OCI-LY1 (cell line): ENCODE measurements around the gene NEURL3.

ENCODE experiments used
- H2AFZ ChIP-seq: fragments of 200-600 bp; sonication (generic), shearing (Covaris generic); 2 replicates; pipeline ENCODE4 v1.6.0; 2014; ENCODE audit warnings: antibody characterized with exemption, mild to moderate bottlenecking, low read length
- H3F3A ChIP-seq: fragments of 200-600 bp; sonication (generic), shearing (Covaris generic); 2 replicates; pipeline ENCODE4 v1.6.0; 2014; ENCODE audit warnings: mild to moderate bottlenecking, antibody characterized with exemption, low read length, moderate library complexity; ENCODE audit not compliant: insufficient read depth
- H3K27ac ChIP-seq: fragments of 200-600 bp; sonication (generic); 2 replicates; pipeline ENCODE4 v1.5.1; 2014; ENCODE audit warnings: low read length, mixed run types, mild to moderate bottlenecking, low read depth; ENCODE audit not compliant: poor library complexity, severe bottlenecking
- H3K27me3 ChIP-seq: fragments of 200-600 bp; sonication (generic); 2 replicates; pipeline ENCODE4 v1.6.0; 2014; ENCODE audit warnings: antibody characterized with exemption, mild to moderate bottlenecking, low read length, moderate library complexity; ENCODE audit not compliant: insufficient read depth
- H3K36me3 ChIP-seq: fragments of 200-600 bp; sonication (generic); 2 replicates; pipeline ENCODE4 v1.6.1; 2014; ENCODE audit warnings: mild to moderate bottlenecking, antibody characterized with exemption, low read length, moderate library complexity, mixed read lengths; ENCODE audit not compliant: insufficient read depth
- H3K4me1 ChIP-seq: fragments of 200-600 bp; sonication (generic); 2 replicates; pipeline ENCODE4 v1.5.1; 2014; ENCODE audit warnings: mild to moderate bottlenecking, low read length, moderate library complexity; ENCODE audit not compliant: insufficient read depth, severe bottlenecking
- H3K4me2 ChIP-seq: fragments of 200-600 bp; sonication (generic), shearing (Covaris generic); 2 replicates; pipeline ENCODE4 v1.6.1; 2014; ENCODE audit warnings: low read length
- H3K4me3 ChIP-seq: fragments of 200-600 bp; sonication (generic); 2 replicates; pipeline ENCODE4 v1.5.1; 2014; ENCODE audit warnings: low read length, low read depth, mild to moderate bottlenecking, mixed read lengths; ENCODE audit not compliant: poor library complexity, severe bottlenecking
- H3K79me2 ChIP-seq: fragments of 200-600 bp; shearing (Covaris generic); 2 replicates; pipeline ENCODE4 v1.6.1; 2016; ENCODE audit warnings: mixed run types, low read length, mixed read lengths; ENCODE audit not compliant: insufficient read depth
- H3K9ac ChIP-seq: fragments of 200-600 bp; sonication (generic), shearing (Covaris generic); 2 replicates; pipeline ENCODE4 v1.6.1; 2014; ENCODE audit warnings: mild to moderate bottlenecking, low read length, mixed read lengths
- H3K9me2 ChIP-seq: fragments of 200-600 bp; sonication (generic), shearing (Covaris generic); 2 replicates; pipeline ENCODE4 v1.6.1; 2014; ENCODE audit warnings: low read depth, mild to moderate bottlenecking, low read length, mixed read lengths
- H3K9me3 ChIP-seq: fragments of 200-600 bp; shearing (Covaris generic); 2 replicates; pipeline ENCODE4 v1.6.1; 2014; ENCODE audit warnings: low read length, mixed read lengths
- H4K20me1 ChIP-seq: fragments of 200-600 bp; sonication (generic), shearing (Covaris generic); 2 replicates; pipeline ENCODE4 v1.6.0; 2016; ENCODE audit warnings: mild to moderate bottlenecking, low read length; ENCODE audit not compliant: insufficient read depth
- EZH2 ChIP-seq: fragments of 200-600 bp; sonication (generic), shearing (Covaris generic); IDR thresholded peaks from 2 replicates; pipeline ENCODE4 v1.8.0; 2017; ENCODE audit warnings: borderline replicate concordance, mixed run types, mild to moderate bottlenecking, antibody characterized with exemption, low read length, moderate library complexity, mixed read lengths
- TF ChIP-seq, protein P1 (sequence below): fragments of 200-600 bp; sonication (generic), shearing (Covaris generic); IDR thresholded peaks from 2 replicates; pipeline ENCODE4 v1.5.1; 2017; ENCODE audit warnings: mild to moderate bottlenecking, antibody characterized with exemption, low read length, moderate library complexity, mixed read lengths

NEURL3 gene

DNA sequence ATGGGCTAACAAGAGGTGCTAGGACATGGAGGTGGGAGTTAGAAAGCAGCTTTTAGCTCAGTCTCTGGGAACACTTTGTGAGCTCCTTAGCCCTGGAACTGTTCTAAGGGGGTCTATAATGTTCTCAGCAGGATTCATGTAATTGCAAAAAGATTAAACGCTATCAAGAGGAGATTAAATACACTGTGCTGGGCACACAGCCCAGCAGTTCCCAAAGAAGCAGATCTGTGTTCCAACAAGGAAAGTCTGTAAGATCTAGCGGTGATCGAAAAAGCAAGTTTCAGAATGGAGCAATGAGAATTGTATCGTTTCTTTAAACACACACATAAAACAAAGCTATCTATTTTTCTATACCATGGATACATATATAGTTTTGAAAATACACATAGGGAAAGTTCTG, 29.0 kb upstream of the NEURL3 start:
- TF ChIP-seq, protein P1, sequence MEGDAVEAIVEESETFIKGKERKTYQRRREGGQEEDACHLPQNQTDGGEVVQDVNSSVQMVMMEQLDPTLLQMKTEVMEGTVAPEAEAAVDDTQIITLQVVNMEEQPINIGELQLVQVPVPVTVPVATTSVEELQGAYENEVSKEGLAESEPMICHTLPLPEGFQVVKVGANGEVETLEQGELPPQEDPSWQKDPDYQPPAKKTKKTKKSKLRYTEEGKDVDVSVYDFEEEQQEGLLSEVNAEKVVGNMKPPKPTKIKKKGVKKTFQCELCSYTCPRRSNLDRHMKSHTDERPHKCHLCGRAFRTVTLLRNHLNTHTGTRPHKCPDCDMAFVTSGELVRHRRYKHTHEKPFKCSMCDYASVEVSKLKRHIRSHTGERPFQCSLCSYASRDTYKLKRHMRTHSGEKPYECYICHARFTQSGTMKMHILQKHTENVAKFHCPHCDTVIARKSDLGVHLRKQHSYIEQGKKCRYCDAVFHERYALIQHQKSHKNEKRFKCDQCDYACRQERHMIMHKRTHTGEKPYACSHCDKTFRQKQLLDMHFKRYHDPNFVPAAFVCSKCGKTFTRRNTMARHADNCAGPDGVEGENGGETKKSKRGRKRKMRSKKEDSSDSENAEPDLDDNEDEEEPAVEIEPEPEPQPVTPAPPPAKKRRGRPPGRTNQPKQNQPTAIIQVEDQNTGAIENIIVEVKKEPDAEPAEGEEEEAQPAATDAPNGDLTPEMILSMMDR, result no peak
- TF ChIP-seq EZH2, result no peak
- Histone ChIP-seq H3K4me2 (no peak overlapping the region), H3K9me2 (no peaks in the 10 kb centered on the region), H3K4me3 (no peak overlapping the region), H3K9ac (no peak overlapping the region), H3K79me2 (no peaks in the 10 kb centered on the region), H3K36me3 (no peaks in the 10 kb centered on the region), H3K4me1 (peaks cover 18% of the 10 kb centered on the region), H3K27me3 (peaks cover 7% of the 10 kb centered on the region), H3F3A (no peaks in the 10 kb centered on the region), H3K27ac (no peak overlapping the region), H2AFZ (no peak overlapping the region), H3K9me3 (no peaks in the 10 kb centered on the region), H4K20me1 (no peaks in the 10 kb centered on the region)

DNA sequence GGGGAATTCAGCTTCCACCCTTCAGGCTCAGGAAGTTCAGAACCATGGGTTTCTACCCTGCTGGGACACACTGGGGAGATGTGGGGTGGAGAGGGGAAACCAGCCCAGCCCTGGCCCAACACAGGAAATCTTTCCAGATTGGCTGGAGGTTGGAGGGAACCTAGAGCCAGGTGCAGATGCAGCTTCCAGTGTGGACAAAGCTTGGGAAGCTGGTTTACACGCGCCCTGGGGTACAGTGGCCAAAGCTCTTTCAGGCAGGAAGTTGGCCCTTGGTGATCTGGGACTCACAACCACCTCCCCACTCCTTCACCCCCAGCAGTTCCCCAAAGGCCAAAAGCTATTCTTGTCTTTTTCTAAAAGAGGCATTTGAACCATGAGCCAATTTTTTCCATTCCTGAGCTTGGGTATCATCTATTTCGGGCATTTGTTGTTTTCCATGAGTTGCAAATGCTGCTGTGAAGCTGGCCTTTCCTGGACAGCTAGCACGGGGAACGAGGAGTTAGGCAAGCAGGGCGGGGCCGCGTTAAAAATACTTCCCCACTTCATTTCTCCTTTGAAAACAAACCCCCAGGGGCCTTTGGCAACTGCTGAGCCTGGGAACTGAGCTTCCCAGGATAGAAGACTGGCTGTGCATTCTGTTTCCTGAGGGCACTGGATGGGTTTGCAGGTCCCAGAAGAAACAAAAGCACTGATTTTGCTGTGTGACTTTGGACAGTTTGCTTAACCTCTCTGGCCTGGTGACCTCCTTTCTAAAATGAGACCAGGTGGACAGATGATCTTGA, 28.3 kb upstream of the NEURL3 start:
- H3K4me3 ChIP-seq, result no peak overlapping the region
- no peaks in the 10 kb centered on the region for H3K79me2 ChIP-seq
- H3K27ac ChIP-seq, result no peak overlapping the region
- no peaks in the 10 kb centered on the region for H4K20me1 ChIP-seq
- no peaks in the 10 kb centered on the region for H3K36me3 ChIP-seq
- H3F3A ChIP-seq, result no peaks in the 10 kb centered on the region
- peaks cover 17% of the 10 kb centered on the region for H3K4me1 ChIP-seq
- TF ChIP-seq, protein P1, result no peak
- TF ChIP-seq EZH2, result no peak
- H3K9ac ChIP-seq, result no peak overlapping the region
- H3K27me3 ChIP-seq, result peaks cover 7% of the 10 kb centered on the region
- H3K9me2 ChIP-seq, result no peaks in the 10 kb centered on the region
- H3K4me2 ChIP-seq, result no peak overlapping the region
- H3K9me3 ChIP-seq, result no peaks in the 10 kb centered on the region
- no peak overlapping the region for H2AFZ ChIP-seq

DNA sequence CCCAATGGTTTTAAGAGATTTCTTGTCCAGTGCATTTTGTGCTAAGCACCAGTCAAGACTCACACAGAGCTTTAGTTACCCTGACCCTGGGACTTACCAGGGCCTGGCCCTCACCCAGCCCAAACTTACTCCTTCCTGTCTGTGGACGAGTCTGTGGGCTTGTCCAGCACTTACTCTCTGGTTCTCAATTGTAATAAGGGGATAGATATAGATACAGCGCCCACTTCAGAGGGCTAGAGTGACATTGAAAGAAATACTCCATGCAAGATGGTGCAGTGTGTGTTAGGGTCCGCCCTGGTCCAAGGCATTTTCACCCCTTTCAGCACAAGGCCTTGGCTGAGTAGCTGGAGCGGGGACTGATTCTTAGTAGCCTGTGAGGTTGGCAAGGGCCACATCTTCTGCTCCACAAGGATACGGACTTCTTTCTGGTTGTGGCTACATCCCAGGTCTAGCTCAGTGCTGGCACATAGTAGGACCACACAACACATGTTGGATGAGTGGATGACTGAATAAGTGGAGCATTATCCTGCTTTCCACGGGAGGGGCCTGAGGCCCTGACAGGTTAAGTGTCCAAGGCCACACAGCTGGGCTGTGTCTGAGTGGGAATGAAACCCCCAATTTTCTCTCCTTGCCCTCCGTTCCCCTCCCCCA, 27.6 kb upstream of the NEURL3 start:
- Histone ChIP-seq H3K4me1 (peaks cover 9% of the 10 kb centered on the region), H3K27ac (no peak overlapping the region), H3K36me3 (no peaks in the 10 kb centered on the region), H3K9ac (no peak overlapping the region), H3K9me2 (no peaks in the 10 kb centered on the region), H2AFZ (no peak overlapping the region), H3K4me2 (no peak overlapping the region), H3K27me3 (peaks cover 7% of the 10 kb centered on the region), H3K79me2 (no peaks in the 10 kb centered on the region), H3K4me3 (no peak overlapping the region), H3K9me3 (no peaks in the 10 kb centered on the region), H3F3A (no peaks in the 10 kb centered on the region), H4K20me1 (no peaks in the 10 kb centered on the region)
- TF ChIP-seq, protein P1, result no peak
- no peak for TF ChIP-seq EZH2
